SK-N-SH (cell line): ENCODE data around the gene DCX. TPM values are rescaled to one million over a fixed set of nuclear protein-coding genes. Genes with fewer than 3 reads are reported as not detected.

ENCODE experiments used
- CTCF ChIA-PET: fragments of 300-600, 350-600 bp; formaldehyde crosslinking; extraction: SDS; loops from one replicate; lab custom pipeline; 2021; lab: Yijun Ruan, JAX
- POLR2A ChIA-PET: fragments of 350-600 bp; sonication (Branson Sonifier 250); formaldehyde crosslinking; extraction: SDS; loops from one replicate; lab custom pipeline; 2020; ENCODE audit warnings: antibody characterized with exemption, inconsistent platforms; lab: Yijun Ruan, JAX
- DNase-seq: peaks from one replicate; pipeline ENCODE4 v3.0.0; 2012
- H2AFZ ChIP-seq: fragments of 200-600 bp; sonication (generic); 2 replicates; pipeline ENCODE4 v1.8.1; 2016; ENCODE audit warnings: antibody characterized with exemption, mild to moderate bottlenecking, low read depth
- H3F3A ChIP-seq: fragments of 200-600 bp; sonication (generic); replicated peaks from 2 replicates; pipeline ENCODE3; 2016; ENCODE audit warnings: antibody characterized with exemption, mild to moderate bottlenecking; ENCODE audit not compliant: insufficient read depth
- H3K27ac ChIP-seq, 2 experiments: fragments of 200-500 bp in 1 of 2; fragments of 200-600 bp in 1 of 2; sonication (Bioruptor generic) in 1 of 2; sonication (generic), shearing (Covaris generic) in 1 of 2; 2 replicates each; pipeline versions ENCODE4 v1.5.1 to v1.6.1; 2014 to 2016; ENCODE audit warnings: low read depth in 2 of 2, inconsistent platforms in 1 of 2, low read length in 1 of 2, mild to moderate bottlenecking in 1 of 2, mixed read lengths in 1 of 2
- H3K27me3 ChIP-seq: fragments of 200-600 bp; sonication (generic), shearing (Covaris generic); 2 replicates; pipeline ENCODE4 v1.6.1; 2016; ENCODE audit warnings: mixed run types; ENCODE audit not compliant: insufficient read depth
- H3K36me3 ChIP-seq, 2 experiments: fragments of 200-500 bp in 1 of 2; fragments of 200-600 bp in 1 of 2; sonication (Bioruptor generic) in 1 of 2; sonication (generic) in 1 of 2; replicated peaks in 1 of 2; 2 replicates each; pipeline versions ENCODE3 to v1.5.1; 2014 to 2016; ENCODE audit warnings: low read length in 1 of 2, mild to moderate bottlenecking in 1 of 2; ENCODE audit not compliant: insufficient read depth in 2 of 2, control insufficient read depth in 1 of 2
- H3K4me1 ChIP-seq, 2 experiments: fragments of 200-500 bp in 1 of 2; fragments of 200-600 bp in 1 of 2; sonication (Bioruptor generic) in 1 of 2; sonication (generic), shearing (Covaris generic) in 1 of 2; 2 replicates each; pipeline versions ENCODE4 v1.5.1 to v1.6.1; 2014 to 2016; ENCODE audit warnings: low read depth in 1 of 2, low read length in 1 of 2, mixed run types in 1 of 2; ENCODE audit not compliant: insufficient read depth in 2 of 2, control insufficient read depth in 1 of 2
- H3K4me2 ChIP-seq: fragments of 200-600 bp; sonication (generic), shearing (Covaris generic); 2 replicates; pipeline ENCODE4 v1.6.1; 2017; ENCODE audit warnings: mixed run types
- H3K4me3 ChIP-seq, 2 experiments: fragments of 200-500 bp in 1 of 2; fragments of 200-600 bp in 1 of 2; sonication (Bioruptor generic) in 1 of 2; sonication (generic), shearing (Covaris generic) in 1 of 2; 2 replicates each; pipeline versions ENCODE4 v1.5.1 to v1.8.1; 2014 to 2016; ENCODE audit warnings: low read depth in 2 of 2, inconsistent platforms in 1 of 2, low read length in 1 of 2, mild to moderate bottlenecking in 1 of 2, mixed read lengths in 1 of 2, moderate library complexity in 1 of 2
- H3K79me2 ChIP-seq: fragments of 200-600 bp; sonication (generic); 2 replicates; pipeline ENCODE4 v1.8.1; 2017; ENCODE audit warnings: mild to moderate bottlenecking; ENCODE audit not compliant: insufficient read depth
- H3K9ac ChIP-seq: fragments of 200-600 bp; sonication (generic); 2 replicates; pipeline ENCODE4 v1.6.1; 2017; ENCODE audit warnings: mixed run types
- H3K9me2 ChIP-seq: fragments of 200-600 bp; sonication (generic); 2 replicates; pipeline ENCODE4 v1.6.1; 2017; ENCODE audit warnings: mixed run types
- H3K9me3 ChIP-seq: fragments of 200-600 bp; sonication (generic); 2 replicates; pipeline ENCODE4 v1.6.1; 2017; ENCODE audit warnings: mixed run types, mild to moderate bottlenecking, moderate library complexity
- H4K20me1 ChIP-seq: fragments of 200-600 bp; sonication (generic); 2 replicates; pipeline ENCODE4 v1.6.1; 2017; ENCODE audit warnings: mild to moderate bottlenecking, mixed run types; ENCODE audit not compliant: insufficient read depth
- CHD2 ChIP-seq: fragments of 150-350 bp; IDR thresholded peaks from 2 replicates; pipeline ENCODE4 v1.6.1; 2018; ENCODE audit warnings: low read length; ENCODE audit not compliant: partially characterized antibody
- ELF1 ChIP-seq: IDR thresholded peaks from 2 replicates; pipeline ENCODE4 v1.4.0; 2012
- EP300 ChIP-seq, 2 experiments: IDR thresholded peaks; 2 replicates each; pipeline versions ENCODE4 v1.4.0 to v1.6.1; 2012; ENCODE audit warnings: borderline replicate concordance in 1 of 2, low read depth in 1 of 2, low read length in 1 of 2
- EZH2phosphoT487 ChIP-seq: fragments of 200-600 bp; sonication (generic); IDR thresholded peaks from 2 replicates; pipeline ENCODE4 v1.6.1; 2017; ENCODE audit warnings: low read depth, mixed run types, mild to moderate bottlenecking, antibody characterized with exemption, moderate library complexity, borderline replicate concordance
- FOSL2 ChIP-seq: IDR thresholded peaks from 2 replicates; pipeline ENCODE4 v1.4.0; 2012; ENCODE audit warnings: low read depth, mild to moderate bottlenecking, moderate library complexity, borderline replicate concordance
- FOXJ3 ChIP-seq: sonication (generic); formaldehyde crosslinking; IDR thresholded peaks from 2 replicates; pipeline ENCODE4 v1.5.1; 2020; ENCODE audit warnings: mild to moderate bottlenecking, missing genetic modification reagents
- FOXM1 ChIP-seq: IDR thresholded peaks from 2 replicates; pipeline ENCODE4 v1.4.0; 2012; ENCODE audit warnings: low read depth, mild to moderate bottlenecking
- GABPA ChIP-seq: IDR thresholded peaks from 2 replicates; pipeline ENCODE4 v1.4.0; 2012; ENCODE audit warnings: low read depth, mild to moderate bottlenecking
- MXI1 ChIP-seq: IDR thresholded peaks from 2 replicates; pipeline ENCODE4 v1.6.1; 2012; ENCODE audit warnings: mild to moderate bottlenecking, low read depth, low read length, improper control_type of control experiment
- NFIC ChIP-seq: IDR thresholded peaks from 2 replicates; pipeline ENCODE4 v1.4.0; 2012; ENCODE audit warnings: borderline replicate concordance
- NRF1 ChIP-seq: IDR thresholded peaks from 2 replicates; pipeline ENCODE4 v1.6.1; 2012; ENCODE audit warnings: low read depth, mild to moderate bottlenecking, low read length
- RAD21 ChIP-seq: IDR thresholded peaks from 2 replicates; pipeline ENCODE4 v1.6.1; 2012; ENCODE audit warnings: mild to moderate bottlenecking, low read length
- RXRA ChIP-seq: IDR thresholded peaks from 2 replicates; pipeline ENCODE4 v1.4.0; 2012; ENCODE audit warnings: low read depth, mild to moderate bottlenecking, borderline replicate concordance
- SIN3A ChIP-seq: IDR thresholded peaks from 2 replicates; pipeline ENCODE4 v1.6.1; 2012; ENCODE audit warnings: low read depth, mild to moderate bottlenecking, low read length, moderate library complexity, borderline replicate concordance
- SMC3 ChIP-seq: IDR thresholded peaks from 2 replicates; pipeline ENCODE4 v1.6.1; 2012; ENCODE audit warnings: low read depth, low read length, improper control_type of control experiment
- TAF1 ChIP-seq: IDR thresholded peaks from 2 replicates; pipeline ENCODE4 v1.6.1; 2012; ENCODE audit warnings: low read depth, mild to moderate bottlenecking, low read length, moderate library complexity, borderline replicate concordance
- TCF12 ChIP-seq: IDR thresholded peaks from 2 replicates; pipeline ENCODE4 v1.4.0; 2012
- TEAD4 ChIP-seq: IDR thresholded peaks from 2 replicates; pipeline ENCODE4 v1.4.0; 2012; ENCODE audit warnings: mild to moderate bottlenecking, borderline replicate concordance; ENCODE audit not compliant: insufficient read depth
- YY1 ChIP-seq: IDR thresholded peaks from 2 replicates; pipeline ENCODE4 v1.4.0; 2012; ENCODE audit warnings: low read depth, mild to moderate bottlenecking
- WGBS: methylation state at CpG from one replicate; pipeline ENCODE4 v1.1.6; 2017; ENCODE audit warnings: low lambda C conversion rate; 5-methylcytosine and 5-hydroxymethylcytosine counted together
- polyA plus RNA-seq, 3 experiments: library from polyadenylated mRNA; depleted of rRNA; stranded (reverse); fragments of >200 nt; gene quantifications; 2 replicates each; pipeline ENCODE4 v1.2.3, GENCODE V29; 2012
- TF ChIP-seq, protein P1 (sequence below): fragments of 200-600 bp; sonication (generic); IDR thresholded peaks from 2 replicates; pipeline ENCODE4 v1.6.1; 2017; ENCODE audit warnings: antibody characterized with exemption, mild to moderate bottlenecking, moderate library complexity
- TF ChIP-seq, protein P2 (sequence below): fragments of 150-350 bp; IDR thresholded peaks from 2 replicates; pipeline ENCODE4 v1.6.1; 2017; ENCODE audit warnings: antibody characterized with exemption, low read length, low read depth, borderline replicate concordance

The DCX gene
- polyA plus RNA-seq, 1 of the 3 experiments (the other 2 are of a cell fraction): 0.26 TPM

DNA sequence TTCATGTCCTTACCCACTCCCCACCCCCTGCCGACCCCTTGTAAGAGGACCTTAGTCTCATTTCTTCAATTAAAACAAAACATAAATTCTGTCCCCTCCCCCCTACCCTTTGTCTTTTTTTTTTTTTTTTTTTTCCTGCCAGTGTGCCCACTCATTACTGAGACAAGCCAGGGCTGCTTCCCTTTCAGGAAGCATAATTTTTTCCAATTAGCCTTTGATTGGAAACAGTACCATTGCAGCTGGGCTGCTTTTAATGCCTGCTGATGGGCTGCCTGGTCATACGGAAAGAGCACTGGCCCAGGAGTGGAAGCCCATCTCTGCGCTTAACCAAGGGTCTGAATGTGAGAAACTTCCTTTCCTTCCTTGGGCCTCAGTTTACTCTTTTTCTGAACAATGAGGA lies 123.2 kb downstream of the DCX start:
- H3K79me2 ChIP-seq: no peaks in the 10 kb centered on the region
- H3K9ac ChIP-seq: no peak overlapping the region
- WGBS: 22% methylated on average over 3 of the region's 3 CpGs
- no peak overlapping the region for H2AFZ ChIP-seq
- H3K9me3 ChIP-seq: no peaks in the 10 kb centered on the region
- H3K27ac ChIP-seq: peak overlapping the region in 1 of 2 experiments; percentile 79; a peak in 2 of 4 replicates
- no peak overlapping the region for H3K4me3 ChIP-seq
- POLR2A ChIA-PET: no interaction called here
- no peaks in the 10 kb centered on the region; the same call in 1 of the 2 replicates for H3K27me3 ChIP-seq
- CTCF ChIA-PET: interaction anchor here (1.0 to 2.2 kb wide), 4 partner anchors 10 to 158 kb away, joined by 3 to 6 read pairs (median 4); no protein-coding TSS in a partner anchor
- no peaks in the 10 kb centered on the region for H4K20me1 ChIP-seq
- H3K4me1 ChIP-seq: peaks cover 0 to 4% of the 10 kb centered on the region in 2 experiments; a peak in 1 of 4 replicates
- no peaks in the 10 kb centered on the region for H3K9me2 ChIP-seq
- H3K36me3 ChIP-seq: no peaks in the 10 kb centered on the region
- no peaks in the 10 kb centered on the region for H3F3A ChIP-seq
- H3K4me2 ChIP-seq: no peak overlapping the region
- DNase-seq: peak; percentile 33
- no peak for TF ChIP-seq FOXM1
- TF ChIP-seq EP300 (IDR thresholded peaks at IDR 0.05; ENCODE audit: borderline replicate concordance in 1 of 2, low read depth in 1 of 2, low read length in 1 of 2): peak in 1 of 2 experiments; percentile 63; a peak in 2 of 4 replicates
- TF ChIP-seq EZH2phosphoT487: no peak
- peak; percentile 66 for TF ChIP-seq CHD2

DNA sequence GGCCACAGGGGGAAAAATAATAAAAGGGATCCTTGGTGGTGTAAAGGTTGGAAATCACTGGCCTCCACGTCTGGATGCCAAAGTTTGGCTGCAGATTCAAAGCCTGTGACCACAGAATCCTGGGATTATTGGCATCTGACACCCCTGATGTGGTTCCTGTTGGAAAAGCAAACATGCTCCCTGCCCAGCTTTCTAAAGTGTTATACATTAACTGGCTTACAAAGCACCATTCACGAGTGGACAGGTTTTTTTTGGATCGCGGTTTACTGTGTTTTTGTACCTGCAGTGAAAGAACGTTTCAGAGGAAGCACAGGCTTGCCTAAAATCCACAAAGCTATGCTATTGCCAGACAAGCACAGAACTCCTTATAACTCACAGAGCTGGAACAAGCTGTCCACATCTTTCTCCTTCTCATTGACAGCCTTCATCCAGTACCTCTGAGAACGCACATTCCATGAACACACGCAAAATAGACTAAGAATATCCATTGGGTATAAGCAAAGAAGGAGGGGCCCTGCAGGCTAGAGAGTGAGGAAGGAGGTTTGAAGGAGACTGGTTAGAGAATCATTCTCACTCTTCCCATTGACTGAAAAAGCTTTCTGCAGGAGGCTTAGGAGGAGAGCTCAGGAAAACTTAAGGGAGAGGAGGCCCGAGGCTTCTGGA lies 127.2 kb downstream of the DCX start:
- no peak overlapping the region for H3K9ac ChIP-seq

More for the DNA sequence above, 127.2 kb downstream of the DCX start:
- H2AFZ ChIP-seq: no peak overlapping the region
- H3K4me1 ChIP-seq: peaks cover 0 to 4% of the 10 kb centered on the region in 2 experiments; a peak in 1 of 4 replicates
- DNase-seq: no peak
- H3K27ac ChIP-seq: no peak overlapping the region
- H3K36me3 ChIP-seq: no peaks in the 10 kb centered on the region
- H3F3A ChIP-seq: no peaks in the 10 kb centered on the region
- H3K9me2 ChIP-seq: no peaks in the 10 kb centered on the region
- no peaks in the 10 kb centered on the region for H4K20me1 ChIP-seq
- H3K79me2 ChIP-seq: no peaks in the 10 kb centered on the region
- no peak for TF ChIP-seq RAD21
- no peak for TF ChIP-seq SMC3
- TF ChIP-seq TCF12: no peak
- no peak for TF ChIP-seq NFIC
- TF ChIP-seq, protein P1, sequence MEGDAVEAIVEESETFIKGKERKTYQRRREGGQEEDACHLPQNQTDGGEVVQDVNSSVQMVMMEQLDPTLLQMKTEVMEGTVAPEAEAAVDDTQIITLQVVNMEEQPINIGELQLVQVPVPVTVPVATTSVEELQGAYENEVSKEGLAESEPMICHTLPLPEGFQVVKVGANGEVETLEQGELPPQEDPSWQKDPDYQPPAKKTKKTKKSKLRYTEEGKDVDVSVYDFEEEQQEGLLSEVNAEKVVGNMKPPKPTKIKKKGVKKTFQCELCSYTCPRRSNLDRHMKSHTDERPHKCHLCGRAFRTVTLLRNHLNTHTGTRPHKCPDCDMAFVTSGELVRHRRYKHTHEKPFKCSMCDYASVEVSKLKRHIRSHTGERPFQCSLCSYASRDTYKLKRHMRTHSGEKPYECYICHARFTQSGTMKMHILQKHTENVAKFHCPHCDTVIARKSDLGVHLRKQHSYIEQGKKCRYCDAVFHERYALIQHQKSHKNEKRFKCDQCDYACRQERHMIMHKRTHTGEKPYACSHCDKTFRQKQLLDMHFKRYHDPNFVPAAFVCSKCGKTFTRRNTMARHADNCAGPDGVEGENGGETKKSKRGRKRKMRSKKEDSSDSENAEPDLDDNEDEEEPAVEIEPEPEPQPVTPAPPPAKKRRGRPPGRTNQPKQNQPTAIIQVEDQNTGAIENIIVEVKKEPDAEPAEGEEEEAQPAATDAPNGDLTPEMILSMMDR: no peak
- no peak for TF ChIP-seq ELF1
- no peak for TF ChIP-seq NRF1
- TF ChIP-seq YY1: no peak
- TF ChIP-seq FOXJ3 (CRISPR knock-in tag): no peak
- no peak for TF ChIP-seq RXRA
- no peak for TF ChIP-seq FOXM1
- no peak for TF ChIP-seq TAF1
- TF ChIP-seq, protein P2, sequence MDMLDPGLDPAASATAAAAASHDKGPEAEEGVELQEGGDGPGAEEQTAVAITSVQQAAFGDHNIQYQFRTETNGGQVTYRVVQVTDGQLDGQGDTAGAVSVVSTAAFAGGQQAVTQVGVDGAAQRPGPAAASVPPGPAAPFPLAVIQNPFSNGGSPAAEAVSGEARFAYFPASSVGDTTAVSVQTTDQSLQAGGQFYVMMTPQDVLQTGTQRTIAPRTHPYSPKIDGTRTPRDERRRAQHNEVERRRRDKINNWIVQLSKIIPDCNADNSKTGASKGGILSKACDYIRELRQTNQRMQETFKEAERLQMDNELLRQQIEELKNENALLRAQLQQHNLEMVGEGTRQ: no peak
- TF ChIP-seq MXI1: no peak
- TF ChIP-seq TEAD4: no peak
- TF ChIP-seq FOSL2: no peak
- no peak for TF ChIP-seq SIN3A
- TF ChIP-seq EP300 (IDR thresholded peaks at IDR 0.05; ENCODE audit: borderline replicate concordance in 1 of 2, low read depth in 1 of 2, low read length in 1 of 2): no peak
- no peak for TF ChIP-seq GABPA
- POLR2A ChIA-PET: no interaction called here
- no peaks in the 10 kb centered on the region for H3K9me3 ChIP-seq
- H3K4me2 ChIP-seq: no peak overlapping the region
- H3K27me3 ChIP-seq: no peaks in the 10 kb centered on the region; the same call in 1 of the 2 replicates
- 30% methylated on average over 8 of the region's 8 CpGs for WGBS
- H3K4me3 ChIP-seq: no peak overlapping the region
- CTCF ChIA-PET: interaction anchor here (0.5 kb wide), 1 partner anchor 60 kb away, joined by 3 read pairs; no protein-coding TSS in a partner anchor
